ENCODE results near the gene ADD1.

The ADD1 gene

DNA sequence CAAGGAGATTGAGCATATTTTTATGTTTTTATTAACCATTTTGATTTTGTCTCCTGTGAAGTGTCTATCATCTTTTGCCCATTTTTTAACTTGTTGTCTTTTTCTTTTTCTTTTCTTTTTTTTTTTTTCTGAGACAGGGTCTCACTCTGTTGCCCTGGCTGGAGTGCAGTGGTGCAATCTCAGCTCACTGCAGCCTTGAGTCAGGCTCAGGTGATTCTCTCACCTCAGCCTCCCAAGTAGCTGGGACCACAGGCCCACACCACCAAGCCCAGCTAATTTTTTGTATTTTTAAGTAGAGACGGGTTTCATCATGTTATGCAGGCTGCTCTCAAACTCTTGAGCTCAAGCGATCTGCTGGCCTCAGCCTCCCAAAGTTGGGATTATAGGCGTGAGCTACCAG is 4.6 kb upstream of the ADD1 start:
- TF ChIP-seq EZH2phosphoT487 (IDR thresholded peaks at IDR 0.05; ENCODE audit: borderline replicate concordance, low read length): no peak
- TF ChIP-seq, protein P1, sequence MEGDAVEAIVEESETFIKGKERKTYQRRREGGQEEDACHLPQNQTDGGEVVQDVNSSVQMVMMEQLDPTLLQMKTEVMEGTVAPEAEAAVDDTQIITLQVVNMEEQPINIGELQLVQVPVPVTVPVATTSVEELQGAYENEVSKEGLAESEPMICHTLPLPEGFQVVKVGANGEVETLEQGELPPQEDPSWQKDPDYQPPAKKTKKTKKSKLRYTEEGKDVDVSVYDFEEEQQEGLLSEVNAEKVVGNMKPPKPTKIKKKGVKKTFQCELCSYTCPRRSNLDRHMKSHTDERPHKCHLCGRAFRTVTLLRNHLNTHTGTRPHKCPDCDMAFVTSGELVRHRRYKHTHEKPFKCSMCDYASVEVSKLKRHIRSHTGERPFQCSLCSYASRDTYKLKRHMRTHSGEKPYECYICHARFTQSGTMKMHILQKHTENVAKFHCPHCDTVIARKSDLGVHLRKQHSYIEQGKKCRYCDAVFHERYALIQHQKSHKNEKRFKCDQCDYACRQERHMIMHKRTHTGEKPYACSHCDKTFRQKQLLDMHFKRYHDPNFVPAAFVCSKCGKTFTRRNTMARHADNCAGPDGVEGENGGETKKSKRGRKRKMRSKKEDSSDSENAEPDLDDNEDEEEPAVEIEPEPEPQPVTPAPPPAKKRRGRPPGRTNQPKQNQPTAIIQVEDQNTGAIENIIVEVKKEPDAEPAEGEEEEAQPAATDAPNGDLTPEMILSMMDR (IDR thresholded peaks at IDR 0.05; ENCODE audit: low read depth, low read length, poor library complexity, severe bottlenecking): no peak
- Histone ChIP-seq H3K27me3 (ENCODE audit: control insufficient read depth, low read length) (no peaks in the 10 kb centered on the region), H3K9me3 (ENCODE audit: control insufficient read depth, insufficient read depth, low read length) (no peaks in the 10 kb centered on the region), H3F3A (ENCODE audit: control insufficient read depth, insufficient read depth) (peaks cover 9% of the 10 kb centered on the region; the same call in 1 of the 2 replicates), H3K4me3 (ENCODE audit: low read length) (no peak overlapping the region), H3K4me2 (ENCODE audit: low read length) (peak overlapping the region; percentile 75; the same call in 1 of the 2 replicates), H3K9me2 (replicated peaks; ENCODE audit: control insufficient read depth, low read length) (no peaks in the 10 kb centered on the region), H3K79me2 (ENCODE audit: control insufficient read depth, low read length) (peaks cover under 1% of the 10 kb centered on the region; the same call in 1 of the 2 replicates), H3K4me1 (ENCODE audit: control insufficient read depth, low read length) (peaks cover 53% of the 10 kb centered on the region), H3K27ac (ENCODE audit: low read depth, low read length) (no peak overlapping the region), H4K20me1 (ENCODE audit: control insufficient read depth, insufficient read depth, low read depth, low read length) (peaks cover 7% of the 10 kb centered on the region; the same call in 1 of the 2 replicates), H3K36me3 (ENCODE audit: control insufficient read depth, low read length) (no peaks in the 10 kb centered on the region)

DNA sequence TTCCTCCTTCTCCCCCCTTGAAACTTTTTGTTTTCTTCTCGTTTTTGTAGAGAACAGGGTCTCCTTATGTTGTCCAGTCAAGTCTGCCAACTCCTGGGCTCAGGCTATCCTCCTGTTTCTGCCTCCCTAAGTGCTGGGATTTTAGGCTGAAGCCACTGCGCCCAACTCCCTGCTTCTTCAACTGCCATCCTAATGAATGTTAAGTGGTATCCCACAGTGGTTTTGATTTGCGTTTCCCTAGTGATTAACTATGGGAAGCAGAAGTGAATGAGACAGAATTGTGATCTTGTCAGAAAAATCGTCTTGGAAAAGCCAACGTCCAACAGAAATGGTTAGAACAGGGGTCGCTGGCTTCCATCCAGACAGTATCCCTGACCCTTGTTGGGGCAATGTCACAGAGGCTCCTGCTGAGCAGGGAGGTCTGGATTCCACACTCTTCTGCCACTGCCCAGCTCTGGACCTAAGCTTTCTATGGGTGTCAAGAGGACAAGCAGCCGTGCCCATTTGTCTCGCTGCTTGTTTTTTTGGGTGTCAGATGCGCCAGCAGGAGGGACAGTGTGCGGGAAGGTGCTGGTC is 869 bp upstream of the ADD1 start:
- Histone ChIP-seq H3F3A (ENCODE audit: control insufficient read depth, insufficient read depth) (peaks cover 18% of the 10 kb centered on the region), H3K4me2 (ENCODE audit: low read length) (peak overlapping the region; percentile 98), H3K4me1 (ENCODE audit: control insufficient read depth, low read length) (peaks cover 48% of the 10 kb centered on the region), H3K27ac (ENCODE audit: low read depth, low read length) (no peak overlapping the region), H3K36me3 (ENCODE audit: control insufficient read depth, low read length) (no peaks in the 10 kb centered on the region), H3K9me3 (ENCODE audit: control insufficient read depth, insufficient read depth, low read length) (no peaks in the 10 kb centered on the region), H3K27me3 (ENCODE audit: control insufficient read depth, low read length) (peaks cover 15% of the 10 kb centered on the region; the same call in 1 of the 2 replicates), H3K9me2 (replicated peaks; ENCODE audit: control insufficient read depth, low read length) (no peaks in the 10 kb centered on the region), H3K4me3 (ENCODE audit: low read length) (peak overlapping the region; percentile 94), H4K20me1 (ENCODE audit: control insufficient read depth, insufficient read depth, low read depth, low read length) (peaks cover 20% of the 10 kb centered on the region; the same call in 1 of the 2 replicates), H3K79me2 (ENCODE audit: control insufficient read depth, low read length) (peaks cover 37% of the 10 kb centered on the region)
- no peak for TF ChIP-seq EZH2phosphoT487 (IDR thresholded peaks at IDR 0.05; ENCODE audit: borderline replicate concordance, low read length)
- TF ChIP-seq, protein P1 (IDR thresholded peaks at IDR 0.05; ENCODE audit: low read depth, low read length, poor library complexity, severe bottlenecking): no peak

DNA sequence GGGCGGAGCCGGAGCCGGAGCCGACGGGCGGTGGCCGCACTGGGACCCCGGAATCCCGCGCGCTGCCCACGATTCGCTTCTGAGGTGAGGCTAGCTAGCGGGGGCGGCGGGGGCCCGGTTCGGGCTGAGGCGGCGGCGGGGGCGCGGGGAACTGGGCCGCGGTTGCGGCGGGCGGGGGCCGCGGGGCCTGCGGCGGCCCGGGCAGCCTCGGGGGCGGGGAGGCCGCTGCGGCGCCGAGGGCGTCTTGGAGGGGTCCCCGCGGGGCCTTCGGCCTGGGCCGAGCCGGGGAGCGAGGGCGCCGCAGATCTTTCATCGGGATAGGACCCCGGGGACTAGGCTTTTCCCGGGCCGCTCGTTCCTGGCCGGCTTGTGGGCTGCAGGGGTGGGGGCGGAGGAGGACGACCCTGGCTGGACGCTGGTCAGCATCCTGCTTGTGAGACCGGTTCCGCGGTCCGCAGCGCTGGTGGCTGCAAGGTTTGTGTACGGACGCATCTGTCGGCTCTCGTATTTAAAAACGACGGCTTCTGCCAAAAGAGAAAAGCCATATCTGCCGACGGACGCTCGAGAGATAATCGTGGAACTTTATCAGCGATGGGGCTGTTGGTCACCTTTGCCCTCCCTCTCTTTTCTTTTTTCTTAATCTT is 419 bp downstream of the ADD1 start:
- Histone ChIP-seq H3K9me3 (ENCODE audit: control insufficient read depth, insufficient read depth, low read length) (no peaks in the 10 kb centered on the region), H3K4me1 (ENCODE audit: control insufficient read depth, low read length) (peaks cover 42% of the 10 kb centered on the region), H3K36me3 (ENCODE audit: control insufficient read depth, low read length) (no peaks in the 10 kb centered on the region), H3K4me2 (ENCODE audit: low read length) (peak overlapping the region; percentile 98), H3K27me3 (ENCODE audit: control insufficient read depth, low read length) (peaks cover 15% of the 10 kb centered on the region), H3K4me3 (ENCODE audit: low read length) (peak overlapping the region; percentile 94), H3K9me2 (replicated peaks; ENCODE audit: control insufficient read depth, low read length) (no peaks in the 10 kb centered on the region), H3K79me2 (ENCODE audit: control insufficient read depth, low read length) (peaks cover 49% of the 10 kb centered on the region), H4K20me1 (ENCODE audit: control insufficient read depth, insufficient read depth, low read depth, low read length) (peaks cover 29% of the 10 kb centered on the region; the same call in 1 of the 2 replicates), H3F3A (ENCODE audit: control insufficient read depth, insufficient read depth) (peaks cover 13% of the 10 kb centered on the region), H3K27ac (ENCODE audit: low read depth, low read length) (no peak overlapping the region)
- TF ChIP-seq EZH2phosphoT487 (IDR thresholded peaks at IDR 0.05; ENCODE audit: borderline replicate concordance, low read length): no peak
- TF ChIP-seq, protein P1 (IDR thresholded peaks at IDR 0.05; ENCODE audit: low read depth, low read length, poor library complexity, severe bottlenecking): no peak

Data from DOHH2 (cell line).